Measurements from ENCODE around the gene BTBD10. TPM values are rescaled to one million over a fixed set of nuclear protein-coding genes. Genes with fewer than 3 reads are reported as not detected.

BTBD10 gene
- total RNA-seq, 1 experiment from 2014 or later: 45.0 TPM

DNA sequence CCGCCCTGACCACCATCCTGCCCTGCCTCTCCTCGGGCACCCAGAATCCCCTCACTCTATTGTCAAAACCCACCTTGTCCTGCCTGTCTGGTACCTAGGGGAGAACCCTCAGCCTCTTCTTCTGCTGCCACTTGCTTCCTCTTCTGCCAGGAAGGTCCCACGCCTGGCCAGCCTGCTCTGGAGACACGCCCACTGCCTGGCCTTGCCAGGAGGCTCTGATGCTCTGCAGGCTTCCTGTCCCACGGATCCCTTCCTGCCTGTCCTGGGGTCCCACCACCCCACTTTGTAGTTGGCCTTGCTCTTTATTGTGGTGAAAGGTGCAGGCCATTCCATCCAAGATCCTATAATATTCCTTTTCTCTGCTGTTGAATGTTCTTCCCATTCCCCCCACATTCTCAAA, 122.0 kb downstream of the BTBD10 start:
- no peak for DNase-seq
- Histone ChIP-seq H3K36me3 (ENCODE audit: control insufficient read depth, insufficient read depth, low read length) (no peaks in the 10 kb centered on the region), H3K4me3 (ENCODE audit: low read depth, low read length) (no peak overlapping the region), H3K4me1 (no peaks in the 10 kb centered on the region), H3K27me3 (replicated peaks; ENCODE audit: control insufficient read depth, insufficient read depth, low read length) (no peaks in the 10 kb centered on the region), H3K9me3 (no peaks in the 10 kb centered on the region)
- no peaks in the 10 kb centered on the region for H3K9me3 Mint-ChIP-seq (ENCODE audit: unreplicated experiment)
- H3K27ac Mint-ChIP-seq (ENCODE audit: unreplicated experiment): no peak overlapping the region
- H3K4me3 Mint-ChIP-seq (ENCODE audit: unreplicated experiment): no peak overlapping the region
- POLR2A ChIA-PET: no interaction called here
- peaks cover 12% of the 10 kb centered on the region for H3K4me1 Mint-ChIP-seq (ENCODE audit: low read depth, unreplicated experiment)
- H3K27me3 Mint-ChIP-seq (ENCODE audit: insufficient read depth, unreplicated experiment): no peaks in the 10 kb centered on the region
- CTCF ChIA-PET: no interaction called here
- TF ChIP-seq CTCF (IDR thresholded peaks at IDR 0.05; ENCODE audit: insufficient read depth in 1 of 2, low read depth in 1 of 2, low read length in 1 of 2, severe bottlenecking in 1 of 2, unreplicated experiment in 1 of 2): no peak
- no peaks in the 10 kb centered on the region for H3K36me3 Mint-ChIP-seq (ENCODE audit: insufficient read depth, unreplicated experiment)
- no TSS peak for BruUV-seq (replicated peaks)
- intact Hi-C loops (cut with micrococcal nuclease; ENCODE audit: unreplicated experiment): loop anchor here (10.0 kb wide), 1 partner anchor 376 kb away; no protein-coding TSS in a partner anchor

DNA sequence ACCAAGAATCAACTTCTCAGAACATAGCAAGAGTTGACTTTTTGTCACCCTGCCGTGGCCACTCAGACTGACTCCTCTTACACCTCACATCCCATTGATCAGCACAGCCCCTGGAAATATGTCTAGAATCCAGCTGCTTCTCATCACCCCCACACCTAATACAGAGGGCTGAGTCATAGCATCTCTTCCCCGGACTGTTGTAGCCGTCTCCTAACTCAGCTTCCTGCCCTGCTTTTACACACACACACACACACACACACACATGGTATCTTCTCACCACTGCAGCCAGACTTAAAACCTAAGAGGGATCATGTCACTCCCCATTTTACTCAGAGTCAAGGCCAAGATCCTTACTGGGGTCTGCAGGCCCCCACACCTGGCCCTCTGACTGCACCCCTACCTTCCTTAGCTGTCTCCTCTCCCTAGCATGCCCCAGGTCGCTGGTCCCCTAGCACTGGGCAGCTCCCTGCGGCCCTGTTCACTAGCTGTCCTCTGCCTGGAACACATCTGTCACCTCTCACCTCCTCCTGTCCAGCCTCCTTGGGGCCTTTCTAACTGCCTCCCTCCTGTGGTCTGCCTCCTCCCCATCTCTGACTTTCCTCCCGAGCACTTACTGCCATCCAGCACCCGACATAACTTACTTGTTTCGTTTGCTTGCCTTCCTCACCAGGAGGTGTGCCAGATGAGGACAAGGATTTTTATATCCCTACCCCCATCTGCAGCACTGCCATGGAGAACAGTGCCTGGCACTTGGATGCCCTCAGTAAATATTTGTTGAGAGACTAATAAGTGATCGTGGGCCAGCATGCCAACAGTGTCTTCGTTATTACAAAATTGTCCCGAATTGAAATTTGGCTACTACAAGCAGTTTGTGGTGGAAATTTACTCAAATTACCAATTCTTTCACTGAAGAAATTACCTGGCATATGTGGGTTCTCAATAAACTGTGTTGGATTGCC, 123.5 kb downstream of the BTBD10 start:
- DNase-seq: no peak
- TF ChIP-seq CTCF (IDR thresholded peaks at IDR 0.05; ENCODE audit: insufficient read depth in 1 of 2, low read depth in 1 of 2, low read length in 1 of 2, severe bottlenecking in 1 of 2, unreplicated experiment in 1 of 2): no peak
- intact Hi-C loops (cut with micrococcal nuclease; ENCODE audit: unreplicated experiment): loop anchor here (5.0 to 10.0 kb wide), 2 partner anchors 62 to 375 kb away; partner anchors contain the start of gene BMAL1
- Histone ChIP-seq H3K4me3 (ENCODE audit: low read depth, low read length) (no peak overlapping the region), H3K27me3 (replicated peaks; ENCODE audit: control insufficient read depth, insufficient read depth, low read length) (no peaks in the 10 kb centered on the region), H3K36me3 (ENCODE audit: control insufficient read depth, insufficient read depth, low read length) (no peaks in the 10 kb centered on the region), H3K4me1 (peaks cover 2% of the 10 kb centered on the region; the same call in 1 of the 2 replicates), H3K9me3 (no peaks in the 10 kb centered on the region)
- H3K4me1 Mint-ChIP-seq (ENCODE audit: low read depth, unreplicated experiment): peaks cover 19% of the 10 kb centered on the region
- H3K4me3 Mint-ChIP-seq (ENCODE audit: unreplicated experiment): no peak overlapping the region
- no peaks in the 10 kb centered on the region for H3K36me3 Mint-ChIP-seq (ENCODE audit: insufficient read depth, unreplicated experiment)
- H3K9me3 Mint-ChIP-seq (ENCODE audit: unreplicated experiment): no peaks in the 10 kb centered on the region
- peak overlapping the region; percentile 15 for H3K27ac Mint-ChIP-seq (ENCODE audit: unreplicated experiment)
- ChIA-PET CTCF (interaction anchor here (0.6 kb wide), 1 partner anchor 129 kb away, joined by 4 read pairs; no protein-coding TSS in a partner anchor), POLR2A (no interaction called here)
- no TSS peak for BruUV-seq (replicated peaks)
- no peaks in the 10 kb centered on the region for H3K27me3 Mint-ChIP-seq (ENCODE audit: insufficient read depth, unreplicated experiment)

GRCh38 chr11:13338427-13339069, 124.5 kb downstream of the BTBD10 start:
- H3K36me3 ChIP-seq (ENCODE audit: control insufficient read depth, insufficient read depth, low read length): no peaks in the 10 kb centered on the region
- H3K9me3 ChIP-seq: no peaks in the 10 kb centered on the region
- DNase-seq: no peak
- intact Hi-C loops (cut with micrococcal nuclease; ENCODE audit: unreplicated experiment): loop anchor here (5.0 kb wide), 1 partner anchor 61 kb away; the partner anchor contains the start of gene BMAL1
- no peak overlapping the region for H3K4me3 ChIP-seq (ENCODE audit: low read depth, low read length)
- peaks cover 19% of the 10 kb centered on the region for H3K4me1 Mint-ChIP-seq (ENCODE audit: low read depth, unreplicated experiment)
- no TSS peak for BruUV-seq (replicated peaks)
- H3K27ac Mint-ChIP-seq (ENCODE audit: unreplicated experiment): no peak overlapping the region
- POLR2A ChIA-PET: no interaction called here
- TF ChIP-seq CTCF (IDR thresholded peaks at IDR 0.05; ENCODE audit: insufficient read depth in 1 of 2, low read depth in 1 of 2, low read length in 1 of 2, severe bottlenecking in 1 of 2, unreplicated experiment in 1 of 2): no peak
- no peaks in the 10 kb centered on the region for H3K27me3 Mint-ChIP-seq (ENCODE audit: insufficient read depth, unreplicated experiment)
- H3K9me3 Mint-ChIP-seq (ENCODE audit: unreplicated experiment): no peaks in the 10 kb centered on the region
- H3K36me3 Mint-ChIP-seq (ENCODE audit: insufficient read depth, unreplicated experiment): no peaks in the 10 kb centered on the region
- H3K27me3 ChIP-seq (replicated peaks; ENCODE audit: control insufficient read depth, insufficient read depth, low read length): no peaks in the 10 kb centered on the region
- CTCF ChIA-PET: no interaction called here
- no peak overlapping the region for H3K4me3 Mint-ChIP-seq (ENCODE audit: unreplicated experiment)
- H3K4me1 ChIP-seq: peaks cover 11% of the 10 kb centered on the region
